Upper lobe of left lung (tissue), 6 donors: ENCODE results near the gene JSRP1. TPM values are rescaled to one million over a fixed set of nuclear protein-coding genes. Genes with fewer than 3 reads are reported as not detected.

ENCODE experiments used
- ATAC-seq, 2 donors: fragments of 200-7000 bp; cut with Tn5 transposase; one replicate each; pipeline ENCODE4 v1.9.1; 2022; ENCODE audit warnings: mild to moderate bottlenecking in 2 of 2, moderate library complexity in 2 of 2; ENCODE audit not compliant: low FRiP score in 2 of 2
- DNase-seq, 2 donors: peaks; one replicate each; pipeline ENCODE4 v3.0.0-alpha.2; 2019 to 2020
- H3K27ac ChIP-seq, 4 donors: fragments of 200-600 bp; sonication (generic); one replicate each; pipeline ENCODE4 v1.5.1; 2016 to 2019
- H3K27me3 ChIP-seq, 4 donors: fragments of 200-600 bp; sonication (generic); one replicate each; pipeline ENCODE4 v1.5.1; 2017 to 2019
- H3K36me3 ChIP-seq, 4 donors: fragments of 200-600 bp; sonication (generic); one replicate each; pipeline ENCODE4 v1.5.1; 2016 to 2019
- H3K4me1 ChIP-seq, 4 donors: fragments of 200-600 bp; sonication (generic); one replicate each; pipeline ENCODE4 v1.5.1; 2018 to 2019
- H3K4me3 ChIP-seq, 4 donors: fragments of 200-600 bp; sonication (generic); one replicate each; pipeline ENCODE4 v1.5.1; 2017 to 2019; ENCODE audit warnings: mild to moderate bottlenecking in 2 of 4, moderate library complexity in 1 of 4
- H3K9me3 ChIP-seq, 4 donors: fragments of 200-600 bp; sonication (generic); one replicate each; pipeline ENCODE4 v1.5.1; 2018 to 2019
- CTCF ChIP-seq, 6 experiments: fragments of 450-650 bp in 4 of 6; fragments of 200-600 bp in 2 of 6; sonication (generic) in 2 of 6; IDR thresholded peaks; one replicate each; pipeline ENCODE4 v1.5.1; 2016 to 2019; ENCODE audit warnings: antibody characterized with exemption in 6 of 6
- EP300 ChIP-seq, 4 donors: sonication (generic); formaldehyde crosslinking; IDR thresholded peaks; one replicate each; pipeline ENCODE4 v1.5.1; 2017; ENCODE audit warnings: antibody characterized with exemption in 4 of 4, control low read depth in 2 of 4
- POLR2A ChIP-seq, 4 donors: fragments of 450-650 bp; IDR thresholded peaks; one replicate each; pipeline ENCODE4 v1.5.1; 2016 to 2017; ENCODE audit warnings: antibody characterized with exemption in 4 of 4, mild to moderate bottlenecking in 2 of 4
- POLR2AphosphoS5 ChIP-seq, 2 donors: sonication (generic); formaldehyde crosslinking; IDR thresholded peaks; one replicate each; pipeline ENCODE4 v1.5.1; 2017; ENCODE audit warnings: antibody characterized with exemption in 2 of 2
- WGBS, 2 donors: methylation state at CpG; one replicate each; pipeline ENCODE4 v1.1.5; 2017 to 2018; 5-methylcytosine and 5-hydroxymethylcytosine counted together
- total RNA-seq, 6 donors: library from RNA; depleted of rRNA in 4 of 6; stranded (reverse); fragments of >200 nt in 4 of 6; gene quantifications; one replicate each; pipeline versions ENCODE4 v1.1.0 to v1.2.1, GENCODE V29; 2016 to 2021
- donor health status: DM: no; HTN: no; CAD: no; lungs with moderate emphysema.
- donor health status: DM: no; HTN: yes; CAD: no; lungs with severe emphysema.

The JSRP1 gene
- total RNA-seq, 6 donors from 2014 or later, result 1.2 to 3.7 (median 1.7) TPM; not detected in 3

GRCh38 chr19:2300533-2300932, 44.3 kb upstream of the JSRP1 start:
- no peak overlapping the region for H3K4me3 ChIP-seq
- WGBS, 2 donors, result 68 to 76% methylated on average over 13 of the region's 17 CpGs
- DNase-seq, result no peak
- H3K27me3 ChIP-seq, result peaks cover 0 to 21% (median 4%) of the 10 kb centered on the region in 4 donors
- TF ChIP-seq EP300 (IDR thresholded peaks at IDR 0.05) (no peak), POLR2AphosphoS5 (IDR thresholded peaks at IDR 0.05) (no peak), POLR2A (IDR thresholded peaks at IDR 0.05) (no peak), CTCF (IDR thresholded peaks at IDR 0.05) (no peak)
- H3K36me3 ChIP-seq, result no peaks in the 10 kb centered on the region
- ATAC-seq, result no peak
- H3K4me1 ChIP-seq, result peaks cover 5 to 12% (median 10%) of the 10 kb centered on the region in 4 donors
- H3K9me3 ChIP-seq, result no peaks in the 10 kb centered on the region
- no peak overlapping the region for H3K27ac ChIP-seq

DNA sequence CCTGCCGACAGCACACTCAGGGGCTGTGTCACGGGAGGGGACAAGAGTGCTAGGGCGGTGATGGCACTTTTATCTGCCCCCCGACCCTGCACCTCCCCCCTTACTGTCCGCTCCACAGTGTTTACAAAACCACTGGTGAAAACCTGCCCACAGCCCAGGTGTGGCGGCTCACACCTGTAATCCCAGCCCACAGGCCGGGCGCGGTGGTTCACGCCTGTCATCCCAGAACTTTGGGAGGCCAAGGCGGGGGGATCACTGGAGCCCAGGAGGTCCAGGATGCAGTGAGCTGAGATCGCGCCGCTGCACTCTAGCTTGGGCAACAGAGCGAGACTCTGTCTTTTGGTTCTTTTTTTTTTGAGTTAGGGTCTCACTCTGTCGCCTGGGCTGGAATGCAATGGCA, 39.9 kb upstream of the JSRP1 start:
- H3K27me3 ChIP-seq, result peaks cover 0 to 12% (median 7%) of the 10 kb centered on the region in 4 donors
- no peaks in the 10 kb centered on the region for H3K9me3 ChIP-seq
- no peak overlapping the region for H3K4me3 ChIP-seq
- H3K27ac ChIP-seq, result no peak overlapping the region
- ATAC-seq (no peak), DNase-seq (no peak)
- TF ChIP-seq POLR2AphosphoS5 (IDR thresholded peaks at IDR 0.05) (no peak), EP300 (IDR thresholded peaks at IDR 0.05) (no peak)
- 80 to 83% methylated on average over 6 to 16 of the region's 16 CpGs for WGBS, 2 donors
- peaks cover 9 to 20% (median 14%) of the 10 kb centered on the region in 4 donors for H3K4me1 ChIP-seq
- H3K36me3 ChIP-seq, result no peaks in the 10 kb centered on the region

DNA sequence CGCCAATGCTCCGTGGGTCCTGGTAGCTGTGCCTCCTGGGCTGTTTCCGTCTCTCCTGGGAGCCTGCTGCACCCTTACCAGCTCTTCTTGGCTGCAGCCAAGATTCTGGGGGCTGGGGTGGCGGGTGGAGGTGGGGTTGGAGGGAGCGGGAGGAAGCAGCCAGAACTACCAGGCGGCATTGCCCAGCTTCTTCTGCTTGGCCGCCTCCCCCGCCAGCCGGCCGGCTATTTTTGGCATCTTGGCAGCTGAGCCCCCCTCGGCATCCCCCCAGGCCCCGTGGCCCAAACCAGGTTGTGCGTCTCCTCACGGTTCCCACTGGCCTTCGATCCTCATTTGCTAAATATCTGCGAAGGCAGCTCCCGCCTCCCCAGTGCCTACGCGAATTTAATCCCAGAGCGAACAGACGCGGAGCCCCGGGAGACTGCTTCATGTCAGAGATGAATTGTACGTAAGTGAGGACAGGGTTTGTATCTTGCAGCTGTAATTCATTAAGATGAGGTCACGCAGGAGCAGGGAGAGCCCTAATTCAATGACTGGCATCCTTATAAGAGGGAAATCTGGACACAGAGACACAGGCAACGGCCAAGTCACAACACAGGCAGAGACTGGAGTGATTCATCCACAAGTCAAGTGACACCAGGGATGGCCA, 38.6 kb upstream of the JSRP1 start:
- DNase-seq (no peak), ATAC-seq (peak in 1 of 2 donors; percentile 43)
- no peaks in the 10 kb centered on the region for H3K36me3 ChIP-seq
- H3K27ac ChIP-seq, result no peak overlapping the region
- H3K4me3 ChIP-seq, result no peak overlapping the region
- peaks cover 22 to 33% (median 27%) of the 10 kb centered on the region in 4 donors for H3K4me1 ChIP-seq
- 39 to 44% methylated on average over 8 to 24 of the region's 26 CpGs for WGBS, 2 donors
- H3K9me3 ChIP-seq, result no peaks in the 10 kb centered on the region
- peaks cover 0 to 22% (median 17%) of the 10 kb centered on the region in 4 donors for H3K27me3 ChIP-seq
- TF ChIP-seq EP300 (IDR thresholded peaks at IDR 0.05) (no peak), CTCF (IDR thresholded peaks at IDR 0.05) (no peak), POLR2AphosphoS5 (IDR thresholded peaks at IDR 0.05) (no peak), POLR2A (IDR thresholded peaks at IDR 0.05) (no peak)

GRCh38 chr19:2291185-2291751, 35.1 kb upstream of the JSRP1 start:
- H3K9me3 ChIP-seq, result no peaks in the 10 kb centered on the region
- peak overlapping the region; percentile 32 to 59 (median 49) for H3K4me3 ChIP-seq
- WGBS, 2 donors, result 0% methylated on average over 10 of the region's 67 CpGs; no CpG with 5 or more reads in 1 of the 2 donors
- H3K27me3 ChIP-seq, result peaks cover 0 to 30% (median 22%) of the 10 kb centered on the region in 4 donors
- ATAC-seq (no peak), DNase-seq (peak in 1 of 2 donors; percentile 88)
- H3K4me1 ChIP-seq, result peaks cover 25 to 42% (median 40%) of the 10 kb centered on the region in 4 donors
- peak overlapping the region in 3 of 4 donors; percentile 87 for H3K27ac ChIP-seq
- H3K36me3 ChIP-seq, result no peaks in the 10 kb centered on the region
- TF ChIP-seq CTCF (IDR thresholded peaks at IDR 0.05) (peak in 3 of 6 experiments; percentile 10 to 36 (median 20)), POLR2AphosphoS5 (IDR thresholded peaks at IDR 0.05) (no peak)

DNA sequence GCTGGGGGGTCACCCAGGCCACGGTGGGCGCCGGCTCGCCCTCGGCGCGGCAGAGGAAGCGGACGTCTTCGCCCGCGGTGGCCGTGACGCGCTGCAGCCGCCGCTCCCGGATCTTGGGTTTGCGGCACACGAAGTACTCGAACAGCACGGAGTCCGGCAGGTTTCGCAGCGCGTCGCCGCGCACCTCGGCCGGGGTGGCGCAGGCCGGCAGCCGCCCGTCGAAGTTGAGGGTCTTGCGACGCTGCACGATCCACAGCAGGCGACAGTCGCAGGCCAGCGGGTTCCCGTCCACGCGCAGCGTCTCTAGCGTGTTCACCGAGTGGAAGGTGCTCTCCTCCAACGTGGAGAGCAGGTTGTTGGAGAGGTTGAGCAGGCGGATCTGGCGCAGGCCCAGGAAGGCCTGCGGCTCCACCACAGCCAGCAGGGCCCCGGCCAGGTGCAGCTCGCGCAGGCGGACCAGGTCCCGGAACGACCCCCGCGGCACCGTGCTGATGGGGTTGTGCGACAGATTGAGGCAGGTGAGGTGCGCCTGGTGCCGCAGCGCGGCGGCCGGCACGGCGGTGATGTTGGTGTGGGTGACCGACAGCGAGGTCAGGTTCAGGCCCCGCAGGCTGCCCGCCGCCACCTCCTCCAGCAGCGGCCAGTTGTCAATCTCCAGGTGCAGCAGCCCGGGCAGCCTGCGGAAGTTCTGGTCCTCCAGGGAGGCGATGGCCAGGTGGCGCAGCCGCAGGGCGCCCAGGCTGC, 34.4 kb upstream of the JSRP1 start:
- Histone ChIP-seq H3K9me3 (no peaks in the 10 kb centered on the region), H3K36me3 (no peaks in the 10 kb centered on the region), H3K4me3 (peak overlapping the region; percentile 14 to 59 (median 49)), H3K27me3 (peaks cover 0 to 30% (median 22%) of the 10 kb centered on the region in 4 donors), H3K27ac (peak overlapping the region; percentile 86 to 87 (median 87)), H3K4me1 (peaks cover 25 to 42% (median 40%) of the 10 kb centered on the region in 4 donors)
- ATAC-seq (peak in 1 of 2 donors; percentile 5), DNase-seq (peak in 1 of 2 donors; percentile 90)
- TF ChIP-seq POLR2AphosphoS5 (IDR thresholded peaks at IDR 0.05) (no peak), CTCF (IDR thresholded peaks at IDR 0.05) (peak in 1 of 6 experiments; percentile 2)
- 0 to 3% methylated on average over 1 to 52 of the region's 82 CpGs for WGBS, 2 donors
